Astrocyte (in vitro differentiated cells and primary cell): ENCODE results near the gene TMEM86A. TPM values are rescaled to one million over a fixed set of nuclear protein-coding genes. Genes with fewer than 3 reads are reported as not detected.

ENCODE experiments used
- DNase-seq: peaks from one replicate; pipeline ENCODE4 v3.0.0-alpha.2; 2010; ENCODE audit warnings: low read depth
- FAIRE-seq: peaks from 2 replicates; lab custom pipeline; 2011; peaks lifted over from hg19 to GRCh38; lab: Jason Lieb, UNC
- H2AFZ ChIP-seq: 2 replicates; pipeline ENCODE4 v1.6.0; 2012; ENCODE audit warnings: low read depth, low read length, inconsistent platforms
- H3K27ac ChIP-seq: 2 replicates; pipeline ENCODE4 v1.5.1; 2011; ENCODE audit warnings: low read depth, low read length, inconsistent platforms
- H3K27me3 ChIP-seq: 2 replicates; pipeline ENCODE4 v1.6.0; 2011; ENCODE audit warnings: low read length, inconsistent platforms; ENCODE audit not compliant: insufficient read depth
- H3K36me3 ChIP-seq: 2 replicates; pipeline ENCODE4 v1.5.1; 2011; ENCODE audit warnings: low read length, inconsistent platforms; ENCODE audit not compliant: insufficient read depth
- H3K4me1 ChIP-seq: 2 replicates; pipeline ENCODE4 v1.5.1; 2011; ENCODE audit warnings: low read length, inconsistent platforms; ENCODE audit not compliant: insufficient read depth
- H3K4me2 ChIP-seq: 2 replicates; pipeline ENCODE4 v1.6.0; 2012; ENCODE audit warnings: low read length, inconsistent platforms
- H3K4me3 ChIP-seq: 2 replicates; pipeline ENCODE4 v1.5.1; 2011; ENCODE audit warnings: low read depth, mild to moderate bottlenecking, low read length, inconsistent platforms; ENCODE audit not compliant: insufficient read depth
- H3K79me2 ChIP-seq: 2 replicates; pipeline ENCODE4 v1.6.0; 2012; ENCODE audit warnings: mild to moderate bottlenecking, low read length, inconsistent platforms; ENCODE audit not compliant: insufficient read depth
- H3K9ac ChIP-seq: 2 replicates; pipeline ENCODE4 v1.6.0; 2012; ENCODE audit warnings: mild to moderate bottlenecking, low read length, inconsistent platforms
- H3K9me3 ChIP-seq: 2 replicates; pipeline ENCODE4 v1.5.1; 2012; ENCODE audit warnings: low read depth, mild to moderate bottlenecking, low read length, inconsistent platforms; ENCODE audit not compliant: insufficient read depth
- H4K20me1 ChIP-seq: 2 replicates; pipeline ENCODE4 v1.6.0; 2012; ENCODE audit warnings: low read length, inconsistent platforms; ENCODE audit not compliant: insufficient read depth
- H3K27ac Mint-ChIP-seq: one replicate; pipeline ENCODE4 v1.8.0; 2021; ENCODE audit warnings: mild to moderate bottlenecking, mixed read lengths; ENCODE audit not compliant: unreplicated experiment
- H3K27me3 Mint-ChIP-seq: one replicate; pipeline ENCODE4 v1.8.0; 2021; ENCODE audit warnings: low read depth, mixed read lengths; ENCODE audit not compliant: unreplicated experiment
- H3K36me3 Mint-ChIP-seq: one replicate; pipeline ENCODE4 v1.8.0; 2021; ENCODE audit warnings: low read depth, mixed read lengths; ENCODE audit not compliant: unreplicated experiment
- H3K4me1 Mint-ChIP-seq: one replicate; pipeline ENCODE4 v1.8.0; 2021; ENCODE audit warnings: low read depth, mixed read lengths; ENCODE audit not compliant: unreplicated experiment
- H3K4me3 Mint-ChIP-seq: one replicate; pipeline ENCODE4 v1.8.0; 2021; ENCODE audit warnings: mild to moderate bottlenecking, moderate library complexity, mixed read lengths; ENCODE audit not compliant: unreplicated experiment
- H3K9me3 Mint-ChIP-seq: one replicate; pipeline ENCODE4 v1.8.0; 2021; ENCODE audit warnings: mild to moderate bottlenecking, mixed read lengths; ENCODE audit not compliant: unreplicated experiment
- EZH2 ChIP-seq: IDR thresholded peaks from 2 replicates; pipeline ENCODE4 v1.6.1; 2012; ENCODE audit warnings: mild to moderate bottlenecking, low read length, inconsistent platforms; ENCODE audit not compliant: insufficient read depth
- total RNA-seq: library from RNA; stranded (reverse); gene quantifications from 2 replicates; pipeline ENCODE4 v1.2.1, GENCODE V29; 2021
- TF ChIP-seq, protein P1 (sequence below): IDR thresholded peaks from 2 replicates; pipeline ENCODE4 v1.5.1; 2011; ENCODE audit warnings: low read depth, mild to moderate bottlenecking, inconsistent platforms, low read length, moderate library complexity; ENCODE audit not compliant: insufficient read depth

Gene TMEM86A
- total RNA-seq, 1 donor from 2014 or later: 4.0 TPM

DNA sequence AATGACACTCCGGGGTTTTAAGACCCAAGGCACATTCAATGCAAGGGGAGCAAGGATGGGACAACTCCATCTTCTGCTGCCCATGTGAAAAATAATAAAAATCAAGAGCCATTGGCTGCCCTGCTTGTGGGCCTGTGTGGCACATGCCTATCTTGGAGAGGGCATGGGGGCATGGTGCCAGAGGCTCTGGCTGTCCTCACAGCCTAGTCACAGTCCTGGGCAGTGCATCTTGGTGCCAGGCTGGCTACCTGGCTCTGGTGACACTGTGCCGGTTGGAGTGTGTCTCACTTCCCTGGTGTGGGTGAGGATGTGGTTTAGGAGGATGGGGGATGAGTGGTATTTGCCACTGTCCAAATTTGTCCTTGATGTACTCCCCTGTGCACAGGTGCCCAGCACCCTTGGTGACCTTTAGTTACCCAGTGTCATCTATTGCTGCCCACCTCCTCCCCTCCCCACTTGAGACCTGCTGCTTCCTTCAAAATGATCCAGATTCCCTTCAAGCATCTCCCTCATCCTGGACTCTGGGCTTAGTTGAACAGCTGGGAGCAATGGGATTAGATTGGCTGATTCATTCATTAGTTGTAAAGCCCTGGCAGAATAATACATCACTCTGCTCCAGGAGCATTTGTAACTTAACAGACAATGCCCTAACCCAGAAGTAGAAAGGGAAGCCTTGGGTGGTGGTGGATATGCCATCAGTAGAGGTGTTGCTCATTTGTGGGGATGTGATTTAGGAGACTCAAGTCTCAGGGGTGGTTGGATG, 4.6 kb downstream of the TMEM86A start:
- H3K9ac ChIP-seq: no peak overlapping the region
- peaks cover 40% of the 10 kb centered on the region for H3K27me3 Mint-ChIP-seq
- H3K27ac ChIP-seq: no peak overlapping the region
- DNase-seq: no peak
- H3K4me2 ChIP-seq: no peak overlapping the region
- H3K36me3 ChIP-seq: no peaks in the 10 kb centered on the region
- FAIRE-seq: no peak
- no peak overlapping the region for H3K4me3 Mint-ChIP-seq
- H3K4me1 ChIP-seq: peaks cover 13% of the 10 kb centered on the region
- H3K27ac Mint-ChIP-seq: no peak overlapping the region
- peaks cover 20% of the 10 kb centered on the region for H3K27me3 ChIP-seq
- H3K9me3 ChIP-seq: no peaks in the 10 kb centered on the region
- H3K4me1 Mint-ChIP-seq: peaks cover 18% of the 10 kb centered on the region
- H3K36me3 Mint-ChIP-seq: peaks cover 12% of the 10 kb centered on the region
- no peak for TF ChIP-seq EZH2
- TF ChIP-seq, protein P1, sequence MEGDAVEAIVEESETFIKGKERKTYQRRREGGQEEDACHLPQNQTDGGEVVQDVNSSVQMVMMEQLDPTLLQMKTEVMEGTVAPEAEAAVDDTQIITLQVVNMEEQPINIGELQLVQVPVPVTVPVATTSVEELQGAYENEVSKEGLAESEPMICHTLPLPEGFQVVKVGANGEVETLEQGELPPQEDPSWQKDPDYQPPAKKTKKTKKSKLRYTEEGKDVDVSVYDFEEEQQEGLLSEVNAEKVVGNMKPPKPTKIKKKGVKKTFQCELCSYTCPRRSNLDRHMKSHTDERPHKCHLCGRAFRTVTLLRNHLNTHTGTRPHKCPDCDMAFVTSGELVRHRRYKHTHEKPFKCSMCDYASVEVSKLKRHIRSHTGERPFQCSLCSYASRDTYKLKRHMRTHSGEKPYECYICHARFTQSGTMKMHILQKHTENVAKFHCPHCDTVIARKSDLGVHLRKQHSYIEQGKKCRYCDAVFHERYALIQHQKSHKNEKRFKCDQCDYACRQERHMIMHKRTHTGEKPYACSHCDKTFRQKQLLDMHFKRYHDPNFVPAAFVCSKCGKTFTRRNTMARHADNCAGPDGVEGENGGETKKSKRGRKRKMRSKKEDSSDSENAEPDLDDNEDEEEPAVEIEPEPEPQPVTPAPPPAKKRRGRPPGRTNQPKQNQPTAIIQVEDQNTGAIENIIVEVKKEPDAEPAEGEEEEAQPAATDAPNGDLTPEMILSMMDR: no peak
- H3K9me3 Mint-ChIP-seq: no peaks in the 10 kb centered on the region
- H3K79me2 ChIP-seq: no peaks in the 10 kb centered on the region
- H3K4me3 ChIP-seq: no peak overlapping the region
- no peaks in the 10 kb centered on the region for H4K20me1 ChIP-seq
- H2AFZ ChIP-seq: no peak overlapping the region

DNA sequence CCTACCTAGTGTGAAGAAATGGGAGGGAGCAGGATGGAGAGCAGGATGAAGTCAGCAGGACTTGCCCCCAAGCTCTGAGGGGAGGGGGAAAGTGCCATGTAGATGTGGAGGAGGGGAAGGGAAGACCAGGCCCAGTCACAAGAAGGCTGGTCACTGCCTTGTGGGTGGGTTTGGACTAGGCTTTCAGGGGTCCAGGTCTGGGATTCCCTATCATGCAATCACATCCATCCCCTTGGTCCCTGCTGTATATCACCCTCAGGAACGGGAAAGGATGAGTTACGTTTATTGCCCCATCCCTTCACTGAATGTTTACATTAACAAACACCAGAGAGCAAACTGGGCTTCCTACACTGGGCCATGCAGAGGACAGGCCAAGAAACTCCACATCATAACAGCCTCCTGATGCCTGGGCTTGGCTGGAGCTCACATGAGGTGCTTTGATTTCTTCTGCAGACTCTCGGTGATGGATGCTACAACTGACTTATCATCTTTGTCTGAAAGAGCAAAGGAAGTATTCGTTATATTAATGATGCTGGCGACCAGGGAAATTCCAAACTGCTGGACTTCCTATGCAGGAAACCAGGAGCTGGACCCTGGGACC, 5.6 kb downstream of the TMEM86A start:
- Histone ChIP-seq H2AFZ (no peak overlapping the region), H3K4me1 (peaks cover 9% of the 10 kb centered on the region), H3K4me2 (no peak overlapping the region), H3K36me3 (no peaks in the 10 kb centered on the region), H3K27me3 (peaks cover 20% of the 10 kb centered on the region), H3K9me3 (no peaks in the 10 kb centered on the region), H3K4me3 (no peak overlapping the region), H3K27ac (no peak overlapping the region), H4K20me1 (no peaks in the 10 kb centered on the region), H3K9ac (no peak overlapping the region), H3K79me2 (no peaks in the 10 kb centered on the region)
- TF ChIP-seq, protein P1: no peak
- no peak for TF ChIP-seq EZH2
- H3K4me1 Mint-ChIP-seq: peaks cover 17% of the 10 kb centered on the region
- H3K27me3 Mint-ChIP-seq: peaks cover 48% of the 10 kb centered on the region
- H3K9me3 Mint-ChIP-seq: no peaks in the 10 kb centered on the region
- no peak overlapping the region for H3K27ac Mint-ChIP-seq
- H3K4me3 Mint-ChIP-seq: no peak overlapping the region
- peaks cover 12% of the 10 kb centered on the region for H3K36me3 Mint-ChIP-seq
- DNase-seq (no peak), FAIRE-seq (no peak)

- Histone ChIP-seq H2AFZ (no peak overlapping the region), H3K9me3 (no peaks in the 10 kb centered on the region), H3K9ac (no peak overlapping the region), H4K20me1 (no peaks in the 10 kb centered on the region), H3K27me3 (peaks cover 20% of the 10 kb centered on the region), H3K36me3 (no peaks in the 10 kb centered on the region), H3K79me2 (no peaks in the 10 kb centered on the region), H3K4me3 (no peak overlapping the region), H3K4me2 (no peak overlapping the region), H3K4me1 (peaks cover 6% of the 10 kb centered on the region), H3K27ac (no peak overlapping the region)
- no peak for FAIRE-seq
- TF ChIP-seq EZH2: no peak
- TF ChIP-seq, protein P1: no peak
- Mint-ChIP-seq H3K4me3 (peak overlapping the region; percentile 10), H3K9me3 (no peaks in the 10 kb centered on the region), H3K36me3 (peaks cover 12% of the 10 kb centered on the region), H3K27me3 (peaks cover 54% of the 10 kb centered on the region), H3K27ac (no peak overlapping the region), H3K4me1 (peaks cover 12% of the 10 kb centered on the region)
- DNase-seq: no peak
These were observed 6.1 kb downstream of the TMEM86A start for GRCh38 chr11:18704698-18705097.
